ENCODE measurements around the gene HOXB3. TPM values are rescaled to one million over a fixed set of nuclear protein-coding genes. Genes with fewer than 3 reads are reported as not detected.

The HOXB3 gene
- total and polyA plus RNA-seq, 2 donors (not counting 1 experiment from before 2014, with no cell fraction given) = 15.7 to 28.6 TPM

GRCh38 chr17:48502901-48503300, 87.1 kb downstream of the HOXB3 start:
- Histone ChIP-seq H3K36me3 (ENCODE audit: control insufficient read depth, insufficient read depth, low read length) (no peaks in the 10 kb centered on the region), H3K9ac (ENCODE audit: insufficient read depth, low read length) (no peak overlapping the region), H3K4me2 (ENCODE audit: extremely low read depth, insufficient read depth, low read length) (no peak overlapping the region), H3K79me2 (ENCODE audit: control insufficient read depth, insufficient read depth, low read length) (no peaks in the 10 kb centered on the region), H3K9me3 (ENCODE audit: control insufficient read depth, insufficient read depth, low read depth, low read length) (no peaks in the 10 kb centered on the region), H3K4me3 (replicated peaks in 1 of 4; ENCODE audit: control extremely low read depth in 1 of 4, insufficient read depth in 1 of 4, low read depth in 3 of 4, low read length in 4 of 4) (no peak overlapping the region), H3K27ac (ENCODE audit: insufficient read depth, low read length) (no peak overlapping the region), H3K4me1 (ENCODE audit: control insufficient read depth, extremely low read depth, insufficient read depth, low read length) (peaks cover 7% of the 10 kb centered on the region), H2AFZ (ENCODE audit: low read length) (no peak overlapping the region), H3K27me3 (ENCODE audit: control insufficient read depth, insufficient read depth, low read length) (no peaks in the 10 kb centered on the region), H4K20me1 (ENCODE audit: control insufficient read depth, extremely low read depth, insufficient read depth, low read length) (no peaks in the 10 kb centered on the region)
- DNase-seq (ENCODE audit: low read depth in 2 of 2) = no peak
- TF ChIP-seq, protein P1, sequence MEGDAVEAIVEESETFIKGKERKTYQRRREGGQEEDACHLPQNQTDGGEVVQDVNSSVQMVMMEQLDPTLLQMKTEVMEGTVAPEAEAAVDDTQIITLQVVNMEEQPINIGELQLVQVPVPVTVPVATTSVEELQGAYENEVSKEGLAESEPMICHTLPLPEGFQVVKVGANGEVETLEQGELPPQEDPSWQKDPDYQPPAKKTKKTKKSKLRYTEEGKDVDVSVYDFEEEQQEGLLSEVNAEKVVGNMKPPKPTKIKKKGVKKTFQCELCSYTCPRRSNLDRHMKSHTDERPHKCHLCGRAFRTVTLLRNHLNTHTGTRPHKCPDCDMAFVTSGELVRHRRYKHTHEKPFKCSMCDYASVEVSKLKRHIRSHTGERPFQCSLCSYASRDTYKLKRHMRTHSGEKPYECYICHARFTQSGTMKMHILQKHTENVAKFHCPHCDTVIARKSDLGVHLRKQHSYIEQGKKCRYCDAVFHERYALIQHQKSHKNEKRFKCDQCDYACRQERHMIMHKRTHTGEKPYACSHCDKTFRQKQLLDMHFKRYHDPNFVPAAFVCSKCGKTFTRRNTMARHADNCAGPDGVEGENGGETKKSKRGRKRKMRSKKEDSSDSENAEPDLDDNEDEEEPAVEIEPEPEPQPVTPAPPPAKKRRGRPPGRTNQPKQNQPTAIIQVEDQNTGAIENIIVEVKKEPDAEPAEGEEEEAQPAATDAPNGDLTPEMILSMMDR (conservative IDR thresholded peaks at IDR 0.05 in 1 of 2, IDR thresholded peaks at IDR 0.05 in 1 of 2; ENCODE audit: low read depth in 1 of 2, low read length in 2 of 2) = no peak
- TF ChIP-seq EZH2 (IDR thresholded peaks at IDR 0.05; ENCODE audit: low read length, missing control alignments) = no peak

DNA sequence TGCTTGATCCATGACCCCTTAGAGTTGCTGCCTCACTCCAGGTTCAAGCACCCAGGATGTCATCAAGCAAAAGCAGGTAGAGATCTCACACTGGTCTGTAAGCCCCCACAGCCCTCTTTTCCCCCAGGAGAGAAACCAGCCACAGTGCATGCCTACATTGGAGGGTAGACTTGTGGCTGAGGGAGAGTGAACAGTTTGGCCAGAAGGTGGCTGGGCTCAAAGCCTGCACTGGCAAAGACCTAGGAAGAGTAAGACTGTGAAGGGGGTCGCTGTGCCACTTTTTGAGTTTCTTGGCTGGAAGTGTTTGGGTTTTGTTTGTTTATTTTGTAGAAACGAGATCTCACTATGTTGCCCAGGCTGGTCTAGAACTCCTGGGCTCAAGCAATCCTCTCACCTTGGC, 87.7 kb downstream of the HOXB3 start:
- Histone ChIP-seq H3K9me3 (ENCODE audit: control insufficient read depth, insufficient read depth, low read depth, low read length) (no peaks in the 10 kb centered on the region), H3K36me3 (ENCODE audit: control insufficient read depth, insufficient read depth, low read length) (no peaks in the 10 kb centered on the region), H3K79me2 (ENCODE audit: control insufficient read depth, insufficient read depth, low read length) (no peaks in the 10 kb centered on the region), H3K9ac (ENCODE audit: insufficient read depth, low read length) (no peak overlapping the region), H3K27me3 (ENCODE audit: control insufficient read depth, insufficient read depth, low read length) (no peaks in the 10 kb centered on the region), H3K27ac (ENCODE audit: insufficient read depth, low read length) (no peak overlapping the region), H3K4me1 (ENCODE audit: control insufficient read depth, extremely low read depth, insufficient read depth, low read length) (peaks cover 9% of the 10 kb centered on the region), H3K4me2 (ENCODE audit: extremely low read depth, insufficient read depth, low read length) (no peak overlapping the region), H3K4me3 (replicated peaks in 1 of 4; ENCODE audit: control extremely low read depth in 1 of 4, insufficient read depth in 1 of 4, low read depth in 3 of 4, low read length in 4 of 4) (no peak overlapping the region), H2AFZ (ENCODE audit: low read length) (no peak overlapping the region), H4K20me1 (ENCODE audit: control insufficient read depth, extremely low read depth, insufficient read depth, low read length) (no peaks in the 10 kb centered on the region)
- TF ChIP-seq, protein P1 (conservative IDR thresholded peaks at IDR 0.05 in 1 of 2, IDR thresholded peaks at IDR 0.05 in 1 of 2; ENCODE audit: low read depth in 1 of 2, low read length in 2 of 2) = no peak
- TF ChIP-seq EZH2 (IDR thresholded peaks at IDR 0.05; ENCODE audit: low read length, missing control alignments) = no peak
- DNase-seq (ENCODE audit: low read depth in 2 of 2) = no peak

- Histone ChIP-seq H3K9me3 (ENCODE audit: control insufficient read depth, insufficient read depth, low read depth, low read length) (no peaks in the 10 kb centered on the region), H3K4me3 (replicated peaks in 1 of 4; ENCODE audit: control extremely low read depth in 1 of 4, insufficient read depth in 1 of 4, low read depth in 3 of 4, low read length in 4 of 4) (no peak overlapping the region), H3K27me3 (ENCODE audit: control insufficient read depth, insufficient read depth, low read length) (no peaks in the 10 kb centered on the region), H2AFZ (ENCODE audit: low read length) (no peak overlapping the region), H3K4me1 (ENCODE audit: control insufficient read depth, extremely low read depth, insufficient read depth, low read length) (peaks cover 5% of the 10 kb centered on the region), H3K9ac (ENCODE audit: insufficient read depth, low read length) (no peak overlapping the region), H4K20me1 (ENCODE audit: control insufficient read depth, extremely low read depth, insufficient read depth, low read length) (no peaks in the 10 kb centered on the region), H3K79me2 (ENCODE audit: control insufficient read depth, insufficient read depth, low read length) (no peaks in the 10 kb centered on the region), H3K27ac (ENCODE audit: insufficient read depth, low read length) (no peak overlapping the region), H3K4me2 (ENCODE audit: extremely low read depth, insufficient read depth, low read length) (no peak overlapping the region), H3K36me3 (ENCODE audit: control insufficient read depth, insufficient read depth, low read length) (no peaks in the 10 kb centered on the region)
- no peak for TF ChIP-seq EZH2 (IDR thresholded peaks at IDR 0.05; ENCODE audit: low read length, missing control alignments)
- TF ChIP-seq, protein P1 (conservative IDR thresholded peaks at IDR 0.05 in 1 of 2, IDR thresholded peaks at IDR 0.05 in 1 of 2; ENCODE audit: low read depth in 1 of 2, low read length in 2 of 2) = peak in 1 of 2 donors; percentile 18
- peak; percentile 59 to 61 for DNase-seq (ENCODE audit: low read depth in 2 of 2)
These were observed 89.3 kb downstream of the HOXB3 start for GRCh38 chr17:48500435-48501426.

All from fibroblast of lung (primary cell).